H1 (cell line): Measurements from ENCODE around the gene PA2G4. TPM values are rescaled to one million over a fixed set of nuclear protein-coding genes. Genes with fewer than 3 reads are reported as not detected.

Experiments
- CTCF ChIA-PET: fragments of 300-600 bp; sonication (Branson Sonifier 250); formaldehyde crosslinking; loops from one replicate; lab custom pipeline; 2021; ENCODE audit not compliant: partially characterized antibody; lab: Charles Lee
- POLR2A ChIA-PET: fragments of 300-600 bp; sonication (Branson Sonifier 250); formaldehyde crosslinking; loops from one replicate; lab custom pipeline; 2021; ENCODE audit warnings: inconsistent platforms; ENCODE audit not compliant: partially characterized antibody; lab: Charles Lee
- DNase-seq, 2 experiments: peaks; one replicate each; pipeline versions ENCODE4 v3.0.0 to v3.0.0-alpha.2; 2010 to 2022; ENCODE audit warnings: low spot score in 2 of 2, low read depth in 1 of 2, mixed read lengths in 1 of 2
- FAIRE-seq: peaks from 2 replicates; lab custom pipeline; 2011; peaks lifted over from hg19 to GRCh38; lab: Jason Lieb, UNC
- H2AFZ ChIP-seq: 2 replicates; pipeline ENCODE4 v1.8.1; 2012; ENCODE audit warnings: low read length, inconsistent platforms
- H2AK5ac ChIP-seq: 2 replicates; pipeline ENCODE4 v1.6.1; 2013; ENCODE audit warnings: low read depth, low read length
- H2BK120ac ChIP-seq: replicated peaks from 2 replicates; pipeline ENCODE3; 2013; ENCODE audit warnings: low read depth, low read length, inconsistent platforms
- H2BK12ac ChIP-seq: 2 replicates; pipeline ENCODE4 v1.6.1; 2013; ENCODE audit warnings: low read depth, low read length
- H2BK15ac ChIP-seq: 2 replicates; pipeline ENCODE4 v1.6.1; 2013; ENCODE audit warnings: low read length
- H2BK20ac ChIP-seq: 2 replicates; pipeline ENCODE4 v1.6.1; 2013; ENCODE audit warnings: low read length
- H2BK5ac ChIP-seq: 2 replicates; pipeline ENCODE4 v1.6.1; 2013; ENCODE audit warnings: low read depth, low read length
- H3K14ac ChIP-seq: 2 replicates; pipeline ENCODE4 v1.6.1; 2013; ENCODE audit warnings: inconsistent platforms; ENCODE audit not compliant: insufficient read length
- H3K18ac ChIP-seq: 2 replicates; pipeline ENCODE4 v1.6.1; 2013; ENCODE audit warnings: low read length; ENCODE audit errors: extremely low read depth
- H3K23ac ChIP-seq: 2 replicates; pipeline ENCODE4 v1.6.1; 2013; ENCODE audit warnings: inconsistent platforms; ENCODE audit not compliant: insufficient read length
- H3K23me2 ChIP-seq: 2 replicates; pipeline ENCODE4 v1.6.1; 2013; ENCODE audit warnings: low read depth, low read length
- H3K27ac ChIP-seq: 2 replicates; pipeline ENCODE4 v1.6.1; 2011; ENCODE audit warnings: low read depth, low read length, inconsistent platforms
- H3K27me3 ChIP-seq, 4 experiments: replicated peaks in 1 of 4; 1 replicate in 1 of 4; 2 replicates in 3 of 4; pipeline versions ENCODE4 v1.6.1 to v1.8.1; 2011 to 2013; ENCODE audit warnings: low read length in 3 of 4, mild to moderate bottlenecking in 3 of 4, inconsistent platforms in 2 of 4, mixed read lengths in 2 of 4, moderate library complexity in 1 of 4; ENCODE audit not compliant: control insufficient read depth in 3 of 4, insufficient read depth in 3 of 4; ENCODE audit errors: extremely low read depth in 1 of 4
- H3K36me3 ChIP-seq, 4 experiments: 2 replicates each; pipeline versions ENCODE4 v1.6.1 to v1.8.1; 2011 to 2013; ENCODE audit warnings: mild to moderate bottlenecking in 4 of 4, low read length in 3 of 4, moderate library complexity in 2 of 4, control low read depth in 1 of 4, inconsistent platforms in 1 of 4; ENCODE audit not compliant: insufficient read depth in 4 of 4, control insufficient read depth in 2 of 4
- H3K4ac ChIP-seq: replicated peaks from 2 replicates; pipeline ENCODE3; 2013; ENCODE audit warnings: low read length, low read depth, mixed read lengths, inconsistent platforms; ENCODE audit not compliant: insufficient read length
- H3K4me1 ChIP-seq, 4 experiments: replicated peaks in 1 of 4; 1 replicate in 1 of 4; 2 replicates in 3 of 4; pipeline versions ENCODE4 v1.6.1 to v1.8.1; 2011 to 2013; ENCODE audit warnings: low read length in 3 of 4, inconsistent platforms in 2 of 4, mixed read lengths in 1 of 4; ENCODE audit not compliant: insufficient read depth in 4 of 4, control insufficient read depth in 3 of 4
- H3K4me2 ChIP-seq, 2 experiments: 2 replicates each; pipeline versions ENCODE4 v1.6.1 to v1.8.1; 2011 to 2013; ENCODE audit warnings: low read depth in 2 of 2, low read length in 2 of 2, control low read depth in 1 of 2, inconsistent platforms in 1 of 2, mild to moderate bottlenecking in 1 of 2; ENCODE audit not compliant: insufficient read depth in 1 of 2
- H3K4me3 ChIP-seq, 4 experiments: fragments of 200-600, 300-600 bp in 1 of 4; sonication (generic), shearing (Covaris generic), sonication (Bioruptor Twin) in 1 of 4; 2 replicates each; pipeline versions ENCODE4 v1.5.1 to v1.8.1; 2011 to 2016; ENCODE audit warnings: low read length in 4 of 4, low read depth in 3 of 4, control low read depth in 2 of 4, inconsistent platforms in 2 of 4, mild to moderate bottlenecking in 2 of 4, mixed read lengths in 1 of 4, moderate library complexity in 1 of 4; ENCODE audit not compliant: insufficient read depth in 2 of 4; ENCODE audit errors: extremely low read depth in 1 of 4
- H3K56ac ChIP-seq: replicated peaks from 2 replicates; pipeline ENCODE3; 2013; ENCODE audit warnings: low read depth, mild to moderate bottlenecking, mixed read lengths, low read length, inconsistent platforms; ENCODE audit not compliant: insufficient read length
- H3K79me1 ChIP-seq: 2 replicates; pipeline ENCODE4 v1.6.1; 2013; ENCODE audit warnings: low read depth, low read length, control low read depth
- H3K79me2 ChIP-seq, 2 experiments: 2 replicates each; pipeline versions ENCODE4 v1.6.1 to v1.8.1; 2012 to 2013; ENCODE audit warnings: low read length in 2 of 2, mild to moderate bottlenecking in 2 of 2, inconsistent platforms in 1 of 2; ENCODE audit not compliant: insufficient read depth in 2 of 2, control insufficient read depth in 1 of 2
- H3K9ac ChIP-seq, 4 experiments: replicated peaks in 1 of 4; 1 replicate in 1 of 4; 2 replicates in 3 of 4; pipeline versions ENCODE4 v1.6.1 to v1.8.1; 2011 to 2013; ENCODE audit warnings: low read depth in 3 of 4, low read length in 3 of 4, control low read depth in 2 of 4, mild to moderate bottlenecking in 2 of 4, moderate library complexity in 2 of 4, inconsistent platforms in 1 of 4; ENCODE audit errors: extremely low read depth in 1 of 4
- H3K9me3 ChIP-seq, 2 experiments: 2 replicates each; pipeline versions ENCODE4 v1.6.1 to v1.8.1; 2012 to 2013; ENCODE audit warnings: mild to moderate bottlenecking in 2 of 2, moderate library complexity in 2 of 2, control low read depth in 1 of 2, inconsistent platforms in 1 of 2, low read depth in 1 of 2, low read length in 1 of 2, mixed read lengths in 1 of 2; ENCODE audit not compliant: insufficient read depth in 2 of 2
- H4K20me1 ChIP-seq, 2 experiments: replicated peaks in 1 of 2; 2 replicates each; pipeline versions ENCODE3 to v1.8.1; 2011 to 2013; ENCODE audit warnings: inconsistent platforms in 2 of 2, low read length in 2 of 2, mild to moderate bottlenecking in 1 of 2; ENCODE audit not compliant: insufficient read depth in 2 of 2, control insufficient read depth in 1 of 2
- H4K5ac ChIP-seq: 2 replicates; pipeline ENCODE4 v1.6.1; 2013; ENCODE audit warnings: low read length, low read depth, mixed read lengths, inconsistent platforms; ENCODE audit not compliant: insufficient read length
- H4K8ac ChIP-seq: 2 replicates; pipeline ENCODE4 v1.8.0; 2013; ENCODE audit warnings: mild to moderate bottlenecking, moderate library complexity, low read length, inconsistent platforms; ENCODE audit not compliant: insufficient read depth; ENCODE audit errors: extremely low read depth
- H4K91ac ChIP-seq: replicated peaks from 2 replicates; pipeline ENCODE3; 2013; ENCODE audit warnings: low read length, mixed read lengths, inconsistent platforms; ENCODE audit not compliant: insufficient read length
- RXRA ChIP-seq: IDR thresholded peaks from 2 replicates; pipeline ENCODE4 v1.6.1; 2011; ENCODE audit warnings: low read depth, mild to moderate bottlenecking, low read length, moderate library complexity; ENCODE audit not compliant: insufficient read depth
- WGBS, 2 experiments: shearing (Covaris generic) in 1 of 2; methylation state at CpG; one replicate each; pipeline versions ENCODE4 v1.1.6 to v1.1.7; 2013 to 2015; ENCODE audit warnings: low lambda C conversion rate in 2 of 2, mixed read lengths in 2 of 2, inconsistent platforms in 1 of 2, low coverage in 1 of 2, missing lambda C conversion rate in 1 of 2; ENCODE audit not compliant: insufficient replicate concordance in 2 of 2, insufficient coverage in 1 of 2, insufficient read length in 1 of 2; ENCODE audit errors: extremely low coverage in 1 of 2, missing lambda C conversion rate in 1 of 2; 5-methylcytosine and 5-hydroxymethylcytosine counted together
- polyA plus RNA-seq, 7 experiments: library from polyadenylated mRNA; depleted of rRNA in 3 of 7; stranded (reverse) in 5 of 7; unstranded in 2 of 7; fragments of >200 nt in 5 of 7; fragments of 200-250 nt in 2 of 7; gene quantifications; 1 replicate in 5 of 7; 2 replicates in 1 of 7; 4 replicates in 1 of 7; pipeline versions ENCODE4 v1.2.1 to v1.2.3, GENCODE V29; 2011 to 2013; ENCODE audit warnings: missing spikeins in 2 of 7, mixed read lengths in 2 of 7
- total RNA-seq: library from RNA; stranded (reverse); fragmentation: NEBNext Ultra II Directional; extraction: Animal tissue kit (Norgen Biotek cat#: 25700); gene quantifications from 2 replicates; pipeline ENCODE4 v1.2.1, GENCODE V29; 2021
- TF ChIP-seq, protein P1 (sequence below): IDR thresholded peaks from 2 replicates; pipeline ENCODE4 v1.6.1; 2012; ENCODE audit warnings: low read length, inconsistent platforms

Gene PA2G4
- total and polyA plus RNA-seq, 2 of the 8 experiments (the other 6 are each of a cell fraction or from before 2014, with no cell fraction given), result 159 to 242 TPM

GRCh38 chr12:56103066-56103711, 1.2 kb upstream of the PA2G4 start:
- Histone ChIP-seq H3K18ac (no peak overlapping the region), H2BK120ac (no peak overlapping the region), H2BK20ac (no peak overlapping the region), H4K5ac (no peak overlapping the region), H3K14ac (no peak overlapping the region), H2BK15ac (no peak overlapping the region), H3K27me3 (no peaks in the 10 kb centered on the region), H3K23me2 (peaks cover 8% of the 10 kb centered on the region), H3K27ac (no peak overlapping the region), H3K56ac (no peak overlapping the region), H3K4me3 (peak overlapping the region in 3 of 4 experiments; percentile 50 to 95 (median 57); a peak in 6 of 8 replicates), H4K91ac (no peak overlapping the region), H4K8ac (no peak overlapping the region), H3K9me3 (no peaks in the 10 kb centered on the region), H3K79me2 (peaks cover 21 to 31% of the 10 kb centered on the region in 2 experiments), H3K23ac (no peak overlapping the region), H3K4ac (no peak overlapping the region), H3K36me3 (peaks cover 24 to 58% (median 45%) of the 10 kb centered on the region in 4 experiments), H4K20me1 (peaks cover 4 to 5% of the 10 kb centered on the region in 2 experiments), H3K79me1 (0 out of 2 replicates have a peak, but pooled peaks cover 2% of the 10 kb centered on the region), H3K4me1 (peaks cover 0 to 9% (median 3%) of the 10 kb centered on the region in 4 experiments; a peak in 5 of 7 replicates), H2AFZ (no peak overlapping the region), H2BK12ac (no peak overlapping the region), H3K9ac (no peak overlapping the region), H2BK5ac (no peak overlapping the region), H3K4me2 (peak overlapping the region; percentile 75 to 99), H2AK5ac (no peak overlapping the region)
- FAIRE-seq (no peak), DNase-seq (no peak)
- POLR2A ChIA-PET, result interaction anchor here (0.7 to 11.1 kb wide), 18 partner anchors 8 to 119 kb away, joined by 3 to 267 read pairs (median 16); partner anchors contain the start of genes ERBB3, ESYT1, MYL6 and RNF41
- WGBS, 2 experiments, result 90% methylated on average over 6 of the region's 6 CpGs; no CpG with 5 or more reads in 1 of the 2 experiments
- CTCF ChIA-PET, result interaction anchor here (1.1 to 7.2 kb wide), 7 partner anchors 8 to 86 kb away, joined by 3 to 34 read pairs (median 9); partner anchors contain the start of genes ERBB3, SMARCC2 and ZC3H10
- TF ChIP-seq, protein P1, sequence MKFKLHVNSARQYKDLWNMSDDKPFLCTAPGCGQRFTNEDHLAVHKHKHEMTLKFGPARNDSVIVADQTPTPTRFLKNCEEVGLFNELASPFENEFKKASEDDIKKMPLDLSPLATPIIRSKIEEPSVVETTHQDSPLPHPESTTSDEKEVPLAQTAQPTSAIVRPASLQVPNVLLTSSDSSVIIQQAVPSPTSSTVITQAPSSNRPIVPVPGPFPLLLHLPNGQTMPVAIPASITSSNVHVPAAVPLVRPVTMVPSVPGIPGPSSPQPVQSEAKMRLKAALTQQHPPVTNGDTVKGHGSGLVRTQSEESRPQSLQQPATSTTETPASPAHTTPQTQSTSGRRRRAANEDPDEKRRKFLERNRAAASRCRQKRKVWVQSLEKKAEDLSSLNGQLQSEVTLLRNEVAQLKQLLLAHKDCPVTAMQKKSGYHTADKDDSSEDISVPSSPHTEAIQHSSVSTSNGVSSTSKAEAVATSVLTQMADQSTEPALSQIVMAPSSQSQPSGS, result no peak
- TF ChIP-seq RXRA, result no peak
